ENCODE data around the gene BNIP5.

- TF ChIP-seq, protein P1, sequence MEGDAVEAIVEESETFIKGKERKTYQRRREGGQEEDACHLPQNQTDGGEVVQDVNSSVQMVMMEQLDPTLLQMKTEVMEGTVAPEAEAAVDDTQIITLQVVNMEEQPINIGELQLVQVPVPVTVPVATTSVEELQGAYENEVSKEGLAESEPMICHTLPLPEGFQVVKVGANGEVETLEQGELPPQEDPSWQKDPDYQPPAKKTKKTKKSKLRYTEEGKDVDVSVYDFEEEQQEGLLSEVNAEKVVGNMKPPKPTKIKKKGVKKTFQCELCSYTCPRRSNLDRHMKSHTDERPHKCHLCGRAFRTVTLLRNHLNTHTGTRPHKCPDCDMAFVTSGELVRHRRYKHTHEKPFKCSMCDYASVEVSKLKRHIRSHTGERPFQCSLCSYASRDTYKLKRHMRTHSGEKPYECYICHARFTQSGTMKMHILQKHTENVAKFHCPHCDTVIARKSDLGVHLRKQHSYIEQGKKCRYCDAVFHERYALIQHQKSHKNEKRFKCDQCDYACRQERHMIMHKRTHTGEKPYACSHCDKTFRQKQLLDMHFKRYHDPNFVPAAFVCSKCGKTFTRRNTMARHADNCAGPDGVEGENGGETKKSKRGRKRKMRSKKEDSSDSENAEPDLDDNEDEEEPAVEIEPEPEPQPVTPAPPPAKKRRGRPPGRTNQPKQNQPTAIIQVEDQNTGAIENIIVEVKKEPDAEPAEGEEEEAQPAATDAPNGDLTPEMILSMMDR (IDR thresholded peaks at IDR 0.05), result no peak
- TF ChIP-seq POLR2A (IDR thresholded peaks at IDR 0.05), result no peak
Observed at GRCh38 chr6:36374194-36374593, 37.5 kb upstream of the BNIP5 start.

Measured in right lobe of liver (tissue), 4 donors.